Brain pericyte (primary cell): ENCODE results near the gene ANKRD23.
"Not testable (repeated sequence)": the region's sequence is repeated elsewhere in the genome, so short reads cannot be mapped to it uniquely, and the experiment has no call there.

Experiments
- DNase-seq: peaks from one replicate; pipeline ENCODE4 v3.0.0-alpha.2; 2012; ENCODE audit warnings: low read depth, low spot score

The ANKRD23 gene

DNA sequence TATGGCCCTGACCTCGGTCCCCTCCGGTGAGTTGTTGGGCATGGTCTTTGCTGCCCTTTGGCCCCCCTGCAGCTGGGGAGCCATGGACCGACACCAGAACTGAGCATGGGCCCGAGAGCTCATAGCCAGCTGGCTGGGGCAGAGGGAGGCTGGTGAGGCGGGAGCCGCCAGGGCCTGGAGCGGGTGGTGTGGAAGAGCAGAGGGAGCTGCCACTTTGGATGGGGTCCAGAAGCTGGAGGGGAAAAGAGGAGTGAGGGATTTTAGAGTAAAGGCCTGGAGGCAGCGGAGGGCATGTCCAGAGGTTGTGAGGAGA, 44.2 kb downstream of the ANKRD23 start:
- no peak for DNase-seq

DNA sequence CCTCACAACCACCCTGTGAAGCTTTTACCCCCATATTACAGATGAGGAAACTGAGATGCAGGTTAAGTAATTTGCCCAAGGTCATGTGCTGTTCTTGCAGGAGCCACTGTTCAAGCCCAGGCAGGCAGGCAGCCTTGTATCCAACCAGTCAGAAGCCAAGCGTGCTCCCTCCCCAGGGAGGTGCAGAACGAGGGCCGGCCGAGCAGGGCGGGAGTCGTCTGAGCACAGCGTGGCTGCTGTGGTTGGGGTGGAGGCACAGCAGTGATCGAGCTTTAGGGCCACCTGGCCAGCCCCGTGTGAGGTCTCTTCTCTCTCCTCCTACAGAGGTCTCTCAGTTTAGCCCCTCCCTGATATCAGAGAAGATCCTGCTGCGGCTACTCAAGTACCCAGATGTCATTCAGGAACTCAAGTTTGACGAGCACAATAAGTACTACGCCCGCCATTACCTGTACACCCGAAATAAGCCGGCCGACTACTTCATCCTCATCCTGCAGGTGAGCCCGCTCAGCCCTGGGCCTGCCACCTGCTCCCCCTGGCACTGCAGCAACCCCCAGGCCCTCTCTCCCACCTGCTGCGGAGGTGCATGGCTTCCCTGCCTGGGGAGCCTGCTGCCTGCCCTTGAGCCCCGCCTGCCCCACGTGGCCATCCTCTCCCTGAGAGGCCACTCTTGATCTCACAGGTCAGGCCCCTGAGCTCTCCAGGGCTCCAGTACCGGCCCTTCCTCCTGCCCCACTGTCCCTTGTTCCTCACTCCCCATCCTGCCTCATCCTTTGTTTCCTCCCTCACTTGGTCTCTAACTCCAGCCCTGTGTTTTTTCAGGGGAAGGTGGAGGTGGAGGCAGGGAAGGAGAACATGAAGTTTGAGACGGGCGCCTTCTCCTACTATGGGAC, 44.8 kb downstream of the ANKRD23 start:
- DNase-seq: no peak

DNA sequence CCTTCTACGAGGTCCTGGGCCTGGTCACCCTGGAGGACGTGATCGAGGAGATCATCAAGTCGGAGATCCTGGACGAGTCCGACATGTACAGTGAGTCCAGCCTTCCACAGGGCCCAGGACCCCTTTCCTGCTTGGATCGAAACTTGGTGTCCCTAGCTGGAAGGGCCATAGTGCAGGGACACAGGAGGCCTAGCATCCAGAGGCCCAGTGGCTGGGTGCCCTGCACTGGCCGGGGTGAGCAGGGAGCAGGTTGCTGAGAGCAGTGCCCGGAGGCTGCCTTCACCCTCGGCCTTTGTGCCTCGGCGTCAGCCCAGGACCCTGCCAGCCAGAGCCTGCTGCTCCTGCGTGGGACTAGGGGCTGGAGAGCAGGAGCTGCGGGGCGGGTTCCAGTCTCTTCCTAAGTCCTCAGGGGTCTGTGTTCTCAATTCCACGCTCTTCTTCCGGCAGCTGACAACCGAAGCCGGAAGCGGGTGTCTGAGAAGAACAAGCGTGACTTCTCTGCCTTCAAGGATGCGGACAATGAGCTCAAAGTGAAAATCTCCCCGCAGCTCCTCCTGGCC, 46.7 kb downstream of the ANKRD23 start:
- no peak for DNase-seq

DNA sequence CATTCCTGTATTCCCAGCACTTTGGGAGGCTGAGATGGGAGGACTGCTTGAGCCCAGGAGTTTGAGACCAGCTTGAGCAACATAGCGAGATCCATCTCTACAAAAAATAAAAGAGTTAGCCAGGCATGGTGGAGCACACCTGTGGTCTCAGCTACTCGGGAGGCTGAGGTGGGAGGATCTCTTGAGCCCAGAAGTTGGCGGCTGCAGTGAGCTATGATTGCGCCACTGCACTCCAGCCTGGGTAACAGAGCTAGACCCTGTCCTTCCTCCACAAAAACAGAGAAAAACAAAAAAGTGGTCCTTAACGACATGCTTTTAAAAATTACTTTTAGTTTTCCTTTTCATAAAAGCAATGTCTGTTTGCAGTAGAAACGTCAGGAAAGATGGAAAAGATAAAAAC, 47.3 kb downstream of the ANKRD23 start:
- not testable (repeated sequence) for DNase-seq

DNA sequence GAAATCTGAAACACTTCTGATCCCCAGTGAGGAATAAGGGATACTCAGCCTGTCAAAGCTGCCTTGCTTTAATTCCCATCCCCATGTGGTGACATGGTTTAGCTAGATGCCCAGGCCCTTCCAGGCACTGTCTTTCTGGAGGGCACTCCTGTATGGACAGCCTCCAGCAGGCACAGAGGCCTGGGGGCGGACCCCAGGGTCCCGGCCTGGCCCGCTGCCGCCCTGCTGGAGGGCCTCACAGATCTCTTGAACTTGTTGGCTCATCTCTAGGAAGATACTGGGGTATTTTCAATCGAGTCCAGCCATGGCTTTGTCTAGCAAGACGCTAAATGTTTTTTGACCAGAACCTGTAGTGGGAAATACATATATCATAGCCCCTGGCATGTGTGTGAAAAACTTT, 48.7 kb downstream of the ANKRD23 start:
- DNase-seq: no peak

DNA sequence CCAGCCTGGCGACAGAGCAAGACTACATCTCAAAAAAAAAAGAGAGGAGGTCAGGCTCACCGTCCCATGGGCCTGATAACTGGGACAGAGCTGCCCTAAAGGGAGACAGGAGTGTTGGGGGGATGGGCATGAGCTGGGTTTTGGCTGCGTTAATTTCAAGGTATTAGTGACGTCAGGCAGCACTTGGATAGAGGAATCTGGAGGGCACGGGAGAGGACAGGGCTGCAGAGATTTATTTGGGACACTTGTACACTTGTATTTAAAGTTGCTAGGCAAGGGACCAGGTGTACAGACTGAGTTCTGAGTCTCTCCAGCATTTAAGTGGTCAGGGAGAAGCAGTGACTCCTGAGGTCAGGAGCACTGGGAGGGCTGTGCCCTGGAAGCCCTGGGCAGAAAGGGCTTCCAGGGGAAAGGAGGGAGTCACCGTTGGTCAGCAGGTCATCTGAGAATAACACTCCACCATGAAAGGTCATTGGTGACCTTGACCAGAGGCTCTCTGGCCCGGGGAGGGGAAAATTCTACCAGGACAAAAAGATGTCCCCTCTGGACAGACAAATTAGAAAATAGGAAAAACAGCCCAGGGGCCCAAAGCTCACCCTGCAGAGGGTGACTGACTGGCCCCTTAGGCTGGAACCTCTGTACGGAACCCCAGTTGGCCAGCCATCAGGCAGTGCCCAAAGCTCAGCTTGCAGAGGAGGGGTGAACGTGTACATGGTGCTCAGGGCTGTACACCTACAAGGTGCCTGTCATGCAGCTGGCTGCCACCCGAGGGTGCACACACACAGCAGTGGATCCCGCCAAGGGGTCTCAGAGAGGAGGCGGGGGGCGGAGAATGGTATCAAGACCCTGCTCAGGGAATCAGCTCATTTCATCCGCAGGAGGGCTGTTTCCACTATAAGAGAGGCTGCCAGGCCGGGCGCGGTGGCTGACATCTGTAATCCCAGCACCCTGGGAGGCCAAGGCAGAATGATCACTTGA, 50.8 kb downstream of the ANKRD23 start:
- no peak for DNase-seq

DNA sequence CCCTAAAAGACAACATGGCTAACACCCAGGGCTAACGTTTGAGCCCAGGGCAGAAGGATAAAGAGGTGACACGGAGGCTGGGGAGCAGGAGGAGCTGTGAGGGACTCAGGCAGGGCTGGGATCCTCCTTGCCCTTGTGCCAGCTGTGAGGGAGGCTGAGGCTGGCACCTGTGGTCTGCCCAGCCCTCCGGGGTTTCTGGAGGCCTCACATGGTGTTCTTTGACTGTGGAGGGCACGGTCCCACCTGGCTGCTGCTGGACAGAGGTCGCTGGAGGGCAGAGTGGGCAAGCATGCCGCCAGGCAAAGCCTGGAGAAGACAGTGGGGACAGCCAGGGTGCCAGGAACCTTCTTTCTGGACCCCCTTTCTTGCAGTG, 54.6 kb downstream of the ANKRD23 start:
- no peak for DNase-seq

DNA sequence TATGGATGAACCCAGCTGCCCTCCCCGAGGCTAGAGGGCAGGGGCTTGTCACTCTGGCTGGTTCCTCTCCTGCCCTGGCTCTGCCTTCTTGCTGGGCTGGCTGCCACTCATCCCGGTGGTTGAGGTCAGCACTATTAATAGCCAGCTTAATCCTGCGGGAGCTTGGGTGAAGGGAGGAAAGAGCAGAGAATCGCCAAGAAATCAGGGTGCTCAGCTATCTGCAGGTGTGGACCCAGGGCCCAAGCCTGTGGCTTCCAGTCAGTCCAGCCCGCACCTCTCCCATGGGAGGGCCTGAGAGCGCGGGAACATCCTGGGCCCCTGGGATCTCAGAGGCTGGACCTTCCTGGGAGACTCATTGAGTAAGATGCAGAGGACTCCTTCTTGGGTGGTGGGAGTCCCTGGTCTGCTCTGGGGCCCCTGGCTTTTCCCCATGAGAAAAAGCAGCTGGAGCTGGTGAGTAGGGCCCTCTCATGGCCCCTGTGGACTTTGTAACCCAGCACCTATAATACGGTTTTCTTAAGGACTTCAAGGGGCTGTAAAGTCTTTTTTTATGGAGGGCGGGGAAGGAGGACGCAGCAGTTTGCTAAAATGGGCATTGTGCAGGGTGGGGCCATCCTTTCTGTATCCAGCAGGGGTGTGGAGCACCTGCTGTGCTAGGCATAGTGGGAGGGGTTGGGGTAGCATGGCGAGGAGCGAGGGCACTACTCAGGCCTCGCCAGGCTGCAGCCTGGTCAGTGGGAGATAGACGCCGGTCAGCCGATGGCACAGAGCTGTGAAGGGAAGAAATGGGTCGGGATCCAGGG, 55.2 kb downstream of the ANKRD23 start:
- no peak for DNase-seq
